ENCODE data around the gene GFI1B.

- TF ChIP-seq CTCF (IDR thresholded peaks at IDR 0.05): no peak
- TF ChIP-seq POLR2A (IDR thresholded peaks at IDR 0.05): no peak
Observed at GRCh38 chr9:133028221-133028620, 49.7 kb downstream of the GFI1B start.
